Tibial nerve (tissue), 4 donors: ENCODE measurements around the gene TAF4. TPM values are rescaled to one million over a fixed set of nuclear protein-coding genes. Genes with fewer than 3 reads are reported as not detected.

Experiments
- DNase-seq, 2 donors: peaks; one replicate each; pipeline ENCODE4 v3.0.0-alpha.2; 2019; ENCODE audit warnings: low spot score in 2 of 2
- H3K27ac ChIP-seq, 4 donors: fragments of 200-600 bp; sonication (generic) in 3 of 4; one replicate each; pipeline ENCODE4 v1.5.1; 2017 to 2019; ENCODE audit warnings: mild to moderate bottlenecking in 1 of 4
- H3K27me3 ChIP-seq, 2 donors: fragments of 200-600 bp; sonication (generic) in 1 of 2; one replicate each; pipeline versions ENCODE4 v1.5.1 to v1.6.0; 2017 to 2019
- H3K36me3 ChIP-seq, 3 donors: fragments of 200-600 bp; sonication (generic); one replicate each; pipeline ENCODE4 v1.5.1; 2018 to 2019
- H3K4me1 ChIP-seq, 4 donors: fragments of 200-600 bp; sonication (generic) in 3 of 4; one replicate each; pipeline ENCODE4 v1.5.1; 2017 to 2019
- H3K4me3 ChIP-seq, 4 donors: fragments of 200-600 bp; sonication (generic) in 3 of 4; one replicate each; pipeline ENCODE4 v1.5.1; 2017 to 2019; ENCODE audit warnings: mild to moderate bottlenecking in 1 of 4, moderate library complexity in 1 of 4
- H3K9me3 ChIP-seq, 4 donors: fragments of 200-600 bp; sonication (generic) in 3 of 4; one replicate each; pipeline ENCODE4 v1.5.1; 2017 to 2019
- EP300 ChIP-seq, 2 donors: sonication (generic); formaldehyde crosslinking; IDR thresholded peaks; one replicate each; pipeline ENCODE4 v1.6.1; 2017; ENCODE audit warnings: antibody characterized with exemption in 2 of 2, mild to moderate bottlenecking in 1 of 2
- POLR2A ChIP-seq, 2 donors: fragments of 450-650 bp; IDR thresholded peaks; one replicate each; pipeline ENCODE4 v1.6.1; 2017; ENCODE audit warnings: antibody characterized with exemption in 2 of 2, mild to moderate bottlenecking in 2 of 2, moderate library complexity in 2 of 2
- WGBS, 2 donors: methylation state at CpG; one replicate each; pipeline ENCODE4 v1.1.5; 2018; 5-methylcytosine and 5-hydroxymethylcytosine counted together
- total RNA-seq, 4 donors: library from RNA; depleted of rRNA; stranded (reverse); fragments of >200 nt; gene quantifications; one replicate each; pipeline ENCODE4 v1.1.0, GENCODE V29; 2016
- TF ChIP-seq, protein P1 (sequence below), 5 experiments: fragments of 200-600 bp in 3 of 5; fragments of 450-650 bp in 2 of 5; sonication (generic) in 3 of 5; IDR thresholded peaks; one replicate each; pipeline ENCODE4 v1.5.1; 2016 to 2019; ENCODE audit warnings: antibody characterized with exemption in 5 of 5, mild to moderate bottlenecking in 3 of 5, moderate library complexity in 2 of 5

The TAF4 gene
- total RNA-seq, 4 donors from 2014 or later: 11.2 to 50.4 (median 14.8) TPM

DNA sequence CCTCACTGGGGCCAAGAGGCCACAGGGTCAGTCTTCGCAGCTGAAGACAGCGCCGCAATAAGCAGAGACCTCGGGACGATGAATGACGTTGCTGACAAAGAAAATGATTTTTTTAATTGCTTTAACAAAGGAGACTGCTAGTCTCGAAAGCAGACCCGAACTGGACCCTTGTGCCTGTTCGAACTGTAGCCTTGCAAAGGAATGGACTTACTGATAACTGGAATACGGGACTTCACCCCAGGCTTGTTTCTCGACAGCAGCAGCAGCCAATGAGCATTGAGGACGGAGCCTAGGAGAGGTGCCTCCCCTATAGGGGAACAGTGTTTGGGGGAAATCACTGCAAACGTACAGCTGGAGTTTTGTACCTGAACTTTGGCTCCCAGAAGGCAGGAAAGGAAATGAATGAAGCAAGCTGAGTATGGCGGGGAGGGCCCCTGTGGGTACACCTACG lies 1.3 kb upstream of the TAF4 start:
- Histone ChIP-seq H3K4me1 (peaks cover 0 to 43% (median 29%) of the 10 kb centered on the region in 4 donors), H3K36me3 (no peaks in the 10 kb centered on the region), H3K27me3 (peaks cover 0 to 4% of the 10 kb centered on the region in 2 donors), H3K9me3 (no peaks in the 10 kb centered on the region), H3K4me3 (peak overlapping the region; percentile 53 to 84 (median 76)), H3K27ac (peak overlapping the region; percentile 83 to 94 (median 92))
- peak in 1 of 2 donors; percentile 14 for DNase-seq
- WGBS, 2 donors: 17 to 18% methylated on average over 15 of the region's 15 CpGs
- TF ChIP-seq, protein P1, sequence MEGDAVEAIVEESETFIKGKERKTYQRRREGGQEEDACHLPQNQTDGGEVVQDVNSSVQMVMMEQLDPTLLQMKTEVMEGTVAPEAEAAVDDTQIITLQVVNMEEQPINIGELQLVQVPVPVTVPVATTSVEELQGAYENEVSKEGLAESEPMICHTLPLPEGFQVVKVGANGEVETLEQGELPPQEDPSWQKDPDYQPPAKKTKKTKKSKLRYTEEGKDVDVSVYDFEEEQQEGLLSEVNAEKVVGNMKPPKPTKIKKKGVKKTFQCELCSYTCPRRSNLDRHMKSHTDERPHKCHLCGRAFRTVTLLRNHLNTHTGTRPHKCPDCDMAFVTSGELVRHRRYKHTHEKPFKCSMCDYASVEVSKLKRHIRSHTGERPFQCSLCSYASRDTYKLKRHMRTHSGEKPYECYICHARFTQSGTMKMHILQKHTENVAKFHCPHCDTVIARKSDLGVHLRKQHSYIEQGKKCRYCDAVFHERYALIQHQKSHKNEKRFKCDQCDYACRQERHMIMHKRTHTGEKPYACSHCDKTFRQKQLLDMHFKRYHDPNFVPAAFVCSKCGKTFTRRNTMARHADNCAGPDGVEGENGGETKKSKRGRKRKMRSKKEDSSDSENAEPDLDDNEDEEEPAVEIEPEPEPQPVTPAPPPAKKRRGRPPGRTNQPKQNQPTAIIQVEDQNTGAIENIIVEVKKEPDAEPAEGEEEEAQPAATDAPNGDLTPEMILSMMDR (IDR thresholded peaks at IDR 0.05): no peak
- TF ChIP-seq EP300 (IDR thresholded peaks at IDR 0.05): peak in 1 of 2 donors; percentile 38
- TF ChIP-seq POLR2A (IDR thresholded peaks at IDR 0.05): no peak

DNA sequence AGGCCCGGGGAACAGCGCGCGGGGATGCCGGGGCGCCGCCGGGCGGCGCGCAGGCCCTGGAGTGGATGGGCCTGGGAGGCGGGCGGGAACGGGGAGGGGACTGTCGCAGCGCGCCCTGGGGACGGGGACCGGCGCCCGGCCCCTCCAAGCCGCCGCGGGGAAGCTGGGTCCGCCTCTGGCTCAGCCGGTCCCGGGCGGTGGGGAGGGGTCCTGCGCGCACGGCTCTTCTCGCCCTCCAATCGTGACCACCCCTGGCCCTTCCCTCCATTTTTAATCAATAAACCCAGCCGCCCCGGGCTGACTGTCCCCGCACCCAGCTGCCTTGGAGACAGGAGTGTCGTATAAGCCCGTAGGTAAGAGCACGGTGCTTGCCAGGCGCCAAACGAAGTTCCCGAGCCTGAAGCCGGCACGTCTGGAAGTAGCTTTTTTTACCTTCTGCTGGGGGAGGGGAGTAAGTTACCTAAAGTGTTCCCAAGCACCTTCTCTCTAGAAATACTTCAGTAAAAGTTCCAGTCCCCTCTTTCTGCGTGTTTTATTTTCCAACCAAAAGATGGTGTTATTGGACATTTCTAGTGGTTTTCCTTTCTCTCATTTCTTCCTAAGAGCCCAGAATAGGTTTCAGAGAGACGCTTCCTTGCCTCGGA lies 780 bp upstream of the TAF4 start:
- peak in 1 of 2 donors; percentile 17 for DNase-seq
- Histone ChIP-seq H3K27ac (peak overlapping the region; percentile 83 to 94 (median 92)), H3K4me3 (peak overlapping the region; percentile 53 to 84 (median 76)), H3K9me3 (no peaks in the 10 kb centered on the region), H3K4me1 (peaks cover 0 to 46% (median 29%) of the 10 kb centered on the region in 4 donors), H3K27me3 (peaks cover 0 to 4% of the 10 kb centered on the region in 2 donors), H3K36me3 (no peaks in the 10 kb centered on the region)
- TF ChIP-seq POLR2A (IDR thresholded peaks at IDR 0.05): no peak
- no peak for TF ChIP-seq EP300 (IDR thresholded peaks at IDR 0.05)
- TF ChIP-seq, protein P1 (IDR thresholded peaks at IDR 0.05): no peak
- 1 to 2% methylated on average over 16 to 25 of the region's 47 CpGs for WGBS, 2 donors

DNA sequence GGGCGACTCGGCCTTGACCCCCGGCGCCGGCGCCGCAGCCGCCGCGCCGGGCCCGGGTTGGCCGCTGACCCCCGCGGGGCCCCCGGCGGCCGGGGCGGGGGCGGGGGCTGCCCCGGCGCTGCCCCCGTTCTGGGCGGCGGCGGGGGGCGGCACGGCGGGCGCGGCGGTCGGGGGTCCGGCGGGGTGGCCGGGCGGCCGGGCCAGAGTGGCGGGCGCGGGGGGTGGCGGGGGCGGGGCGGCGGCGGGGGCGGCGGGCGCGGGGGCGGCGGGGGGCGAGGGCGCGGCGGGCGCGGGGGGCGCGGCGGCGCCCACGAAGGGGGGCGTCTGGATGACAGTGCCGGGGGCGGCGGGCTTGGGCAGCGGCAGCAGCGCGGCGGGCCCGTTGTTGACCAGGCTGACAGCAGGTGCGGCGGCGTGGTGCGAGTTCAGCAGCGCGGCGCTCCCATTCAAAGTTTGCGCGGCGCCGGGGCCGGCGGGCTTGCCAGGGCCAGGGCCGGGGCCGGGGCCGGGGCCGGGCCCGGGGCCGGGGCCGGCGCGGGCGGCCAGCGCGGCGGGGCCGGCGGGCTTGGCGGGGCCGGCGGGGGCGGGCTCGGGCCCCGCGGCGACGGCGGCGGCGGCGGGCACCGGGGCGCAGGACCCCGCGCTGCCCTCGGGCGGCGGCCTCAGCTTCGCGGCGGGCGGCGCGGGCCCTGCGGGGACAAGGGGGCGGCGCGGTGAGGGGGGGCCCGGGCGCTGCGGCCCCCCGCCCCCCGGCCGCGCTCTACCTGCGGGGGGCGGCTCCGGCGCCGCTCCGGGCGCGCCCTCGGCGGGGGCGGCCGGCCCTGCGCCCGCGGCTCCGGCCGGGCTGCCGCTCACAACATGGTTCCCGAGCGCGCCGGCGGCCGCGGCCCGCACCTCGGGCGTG lies 659 bp downstream of the TAF4 start:
- peak overlapping the region in 2 of 4 donors; percentile 62 to 85 for H3K27ac ChIP-seq
- DNase-seq: no peak
- H3K9me3 ChIP-seq: no peaks in the 10 kb centered on the region
- 0 to 1% methylated on average over 12 to 17 of the region's 165 CpGs for WGBS, 2 donors
- H3K27me3 ChIP-seq: no peaks in the 10 kb centered on the region
- peaks cover 0 to 50% (median 29%) of the 10 kb centered on the region in 4 donors for H3K4me1 ChIP-seq
- no peaks in the 10 kb centered on the region for H3K36me3 ChIP-seq
- H3K4me3 ChIP-seq: peak overlapping the region in 3 of 4 donors; percentile 46 to 84 (median 51)
- TF ChIP-seq, protein P1 (IDR thresholded peaks at IDR 0.05): no peak
- TF ChIP-seq EP300 (IDR thresholded peaks at IDR 0.05): no peak
- TF ChIP-seq POLR2A (IDR thresholded peaks at IDR 0.05): no peak

DNA sequence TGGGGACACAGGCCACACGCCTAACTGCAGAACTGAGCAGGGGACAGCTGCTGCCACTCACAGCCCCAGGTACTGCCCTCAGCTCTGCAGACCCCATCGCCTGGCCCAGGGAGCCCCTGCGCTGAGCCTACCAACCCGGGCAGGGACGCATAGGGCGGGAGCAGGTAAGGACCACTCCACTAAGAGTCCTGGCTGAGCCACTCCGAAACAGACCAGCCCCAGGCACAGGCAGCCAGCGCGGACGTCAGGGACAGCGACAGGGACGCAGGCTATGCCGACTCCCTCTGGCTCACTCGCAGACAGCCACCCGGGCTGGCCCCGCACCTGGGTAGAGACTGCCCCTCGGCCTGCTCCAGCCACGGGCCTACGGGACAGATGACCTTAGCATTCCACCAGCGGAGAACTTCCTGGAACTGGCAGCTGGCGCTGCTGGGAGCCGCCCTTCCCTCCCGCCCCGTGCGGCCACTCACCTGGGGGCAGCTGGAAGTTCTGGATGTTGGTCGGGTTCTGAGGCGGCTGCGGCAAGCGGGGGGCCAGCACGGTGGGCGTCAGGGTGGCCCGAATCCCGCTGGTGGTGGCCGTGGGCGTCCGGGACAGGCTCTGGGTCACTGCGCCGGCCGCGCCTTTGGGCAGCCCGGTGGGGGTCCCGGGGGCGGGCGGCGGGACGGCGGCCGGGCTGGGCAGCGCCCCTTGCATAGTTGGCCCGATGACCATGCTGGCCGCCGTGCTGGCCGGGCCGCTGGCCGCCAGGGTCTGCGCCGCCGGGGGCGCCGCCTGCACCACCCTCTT lies 1.5 kb downstream of the TAF4 start:
- H3K9me3 ChIP-seq: no peaks in the 10 kb centered on the region
- WGBS, 2 donors: 21 to 55% methylated on average over 10 to 16 of the region's 60 CpGs
- no peaks in the 10 kb centered on the region for H3K27me3 ChIP-seq
- H3K27ac ChIP-seq: peak overlapping the region in 3 of 4 donors; percentile 55 to 63 (median 57)
- peak overlapping the region; percentile 27 to 51 (median 32) for H3K4me3 ChIP-seq
- TF ChIP-seq, protein P1 (IDR thresholded peaks at IDR 0.05): no peak
- TF ChIP-seq POLR2A (IDR thresholded peaks at IDR 0.05) (no peak), EP300 (IDR thresholded peaks at IDR 0.05) (no peak)
- H3K4me1 ChIP-seq: peaks cover 0 to 52% (median 29%) of the 10 kb centered on the region in 4 donors
- H3K36me3 ChIP-seq: no peaks in the 10 kb centered on the region
- no peak for DNase-seq
